Spleen (tissue), 11 donors: ENCODE data around the gene NHEJ1. TPM values are rescaled to one million over a fixed set of nuclear protein-coding genes. Genes with fewer than 3 reads are reported as not detected.

Experiments
- DNase-seq: peaks from one replicate; pipeline ENCODE4 v3.0.0-alpha.2; 2020
- H3K27ac ChIP-seq, 8 donors: fragments of 200-600 bp; sonication (generic) in 7 of 8; 1 replicate in 4 of 8; 2 replicates in 4 of 8; pipeline versions ENCODE4 v1.5.0 to v1.8.0; 2016 to 2021; ENCODE audit warnings: inconsistent platforms in 4 of 8, mild to moderate bottlenecking in 4 of 8, moderate library complexity in 1 of 8
- H3K27me3 ChIP-seq, 7 donors: fragments of 200-600 bp; sonication (generic) in 6 of 7; replicated peaks in 1 of 7; 1 replicate in 4 of 7; 2 replicates in 3 of 7; pipeline versions ENCODE4 v1.5.0 to v1.8.0; 2016 to 2021; ENCODE audit warnings: inconsistent platforms in 3 of 7, mild to moderate bottlenecking in 1 of 7
- H3K36me3 ChIP-seq, 6 donors: fragments of 200-600 bp; sonication (generic) in 5 of 6; 1 replicate in 4 of 6; 2 replicates in 2 of 6; pipeline versions ENCODE4 v1.5.0 to v1.8.0; 2016 to 2021; ENCODE audit warnings: inconsistent platforms in 2 of 6
- H3K4me1 ChIP-seq, 6 donors: fragments of 200-600 bp; sonication (generic) in 5 of 6; 1 replicate in 3 of 6; 2 replicates in 3 of 6; pipeline versions ENCODE4 v1.5.0 to v1.8.0; 2016 to 2021; ENCODE audit warnings: inconsistent platforms in 3 of 6
- H3K4me3 ChIP-seq, 8 donors: fragments of 200-600 bp; sonication (generic) in 7 of 8; 1 replicate in 4 of 8; 2 replicates in 4 of 8; pipeline versions ENCODE4 v1.5.0 to v1.8.0; 2016 to 2021; ENCODE audit warnings: inconsistent platforms in 4 of 8, mild to moderate bottlenecking in 4 of 8, moderate library complexity in 2 of 8
- H3K9me3 ChIP-seq, 8 donors: fragments of 200-600 bp; sonication (generic) in 7 of 8; 1 replicate in 4 of 8; 2 replicates in 4 of 8; pipeline versions ENCODE4 v1.5.0 to v1.8.0; 2016 to 2021; ENCODE audit warnings: inconsistent platforms in 4 of 8
- CTCF ChIP-seq, 11 experiments: fragments of 200-600 bp in 7 of 11; fragments of 450-650 bp in 4 of 11; sonication (generic) in 4 of 11; IDR thresholded peaks in 8 of 11; conservative IDR thresholded peaks in 3 of 11; 1 replicate in 7 of 11; 2 replicates in 4 of 11; pipeline versions ENCODE4 v1.4.0 to v1.8.0; 2016 to 2021; ENCODE audit warnings: antibody characterized with exemption in 11 of 11, inconsistent platforms in 4 of 11, mild to moderate bottlenecking in 1 of 11
- POLR2A ChIP-seq, 3 donors: fragments of 450-650 bp; IDR thresholded peaks; one replicate each; pipeline ENCODE4 v1.5.1; 2017; ENCODE audit warnings: antibody characterized with exemption in 3 of 3, mild to moderate bottlenecking in 1 of 3
- POLR2AphosphoS5 ChIP-seq, 3 donors: sonication (generic); formaldehyde crosslinking; IDR thresholded peaks; one replicate each; pipeline ENCODE4 v1.5.1; 2017; ENCODE audit warnings: antibody characterized with exemption in 3 of 3
- WGBS, 5 donors: extraction: QIAGEN DNeasy Blood & Tissue Kit in 3 of 5; methylation state at CpG; one replicate each; pipeline versions ENCODE4 v1.1.5 to v1.1.7; 2013 to 2018; 5-methylcytosine and 5-hydroxymethylcytosine counted together
- intact Hi-C: fragments of 100-400 bp; cut with DNase I; formaldehyde crosslinking; loops from one replicate; pipeline ENCODE4 v1.15.0; 2023; ENCODE audit warnings: low total_unique reads
- polyA plus RNA-seq, 3 donors: library from polyadenylated mRNA; stranded (reverse); fragments of 200-250 nt; gene quantifications; one replicate each; pipeline ENCODE4 v1.2.1, GENCODE V29; 2013
- total RNA-seq, 7 donors: library from RNA; depleted of rRNA in 3 of 7; stranded (reverse); fragments of >200 nt in 3 of 7; fragmentation: NEBNext Ultra II Directional in 4 of 7; extraction: Animal tissue kit (Norgen Biotek cat#: 25700) in 4 of 7; gene quantifications; one replicate each; pipeline versions ENCODE4 v1.1.0 to v1.2.1, GENCODE V29; 2016 to 2021
- donor health status: healthy with polysubstance abuse.
- donor health status: DM: no; HTN: no; CAD: no; lungs with moderate emphysema.
- donor health status: DM: no; HTN: no; CAD: no.
- donor health status: Bipolar disorder and iron deficiency.
- donor health status: healthy.
- donor health status: DM: no; HTN: no; CAD: no.
- donor health status: DM: yes; HTN: yes; CAD: no.

NHEJ1 gene
- total and polyA plus RNA-seq, 10 donors = 5.5 to 25.9 (median 14.0) TPM

DNA sequence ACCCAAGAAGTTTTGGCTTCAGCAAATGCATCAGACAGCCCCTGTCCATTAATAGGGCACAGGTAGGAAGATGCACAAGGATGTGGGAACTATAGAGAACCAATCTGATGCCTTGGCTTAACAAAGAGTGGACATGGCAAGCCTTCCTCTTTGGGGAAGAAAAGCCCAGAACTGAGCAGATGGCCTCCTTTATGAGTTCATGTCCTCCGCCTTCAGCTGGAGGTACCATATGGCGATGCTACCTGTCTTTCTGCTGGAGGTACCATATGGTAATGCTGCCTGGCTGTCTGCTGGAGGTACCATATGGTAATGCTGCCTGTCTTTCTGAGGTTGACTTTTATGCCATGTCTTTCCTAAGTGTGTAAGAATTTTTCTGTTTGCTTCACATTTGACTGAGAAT, 23.5 kb upstream of the NHEJ1 start:
- intact Hi-C loops = no loop called here
- Histone ChIP-seq H3K4me3 (no peak overlapping the region), H3K9me3 (no peaks in the 10 kb centered on the region), H3K27ac (no peak overlapping the region), H3K27me3 (no peaks in the 10 kb centered on the region), H3K4me1 (peaks cover 4 to 41% (median 26%) of the 10 kb centered on the region in 6 donors), H3K36me3 (peaks cover 0 to 74% (median 54%) of the 10 kb centered on the region in 6 donors)
- TF ChIP-seq CTCF (IDR thresholded peaks at IDR 0.05 in 8 of 11, conservative IDR thresholded peaks at IDR 0.05 in 3 of 11) (no peak), POLR2AphosphoS5 (IDR thresholded peaks at IDR 0.05) (no peak), POLR2A (IDR thresholded peaks at IDR 0.05) (no peak)
- DNase-seq = no peak
- 83 to 99% (median 95%) methylated on average over 2 of the region's 2 CpGs for WGBS, 5 donors

DNA sequence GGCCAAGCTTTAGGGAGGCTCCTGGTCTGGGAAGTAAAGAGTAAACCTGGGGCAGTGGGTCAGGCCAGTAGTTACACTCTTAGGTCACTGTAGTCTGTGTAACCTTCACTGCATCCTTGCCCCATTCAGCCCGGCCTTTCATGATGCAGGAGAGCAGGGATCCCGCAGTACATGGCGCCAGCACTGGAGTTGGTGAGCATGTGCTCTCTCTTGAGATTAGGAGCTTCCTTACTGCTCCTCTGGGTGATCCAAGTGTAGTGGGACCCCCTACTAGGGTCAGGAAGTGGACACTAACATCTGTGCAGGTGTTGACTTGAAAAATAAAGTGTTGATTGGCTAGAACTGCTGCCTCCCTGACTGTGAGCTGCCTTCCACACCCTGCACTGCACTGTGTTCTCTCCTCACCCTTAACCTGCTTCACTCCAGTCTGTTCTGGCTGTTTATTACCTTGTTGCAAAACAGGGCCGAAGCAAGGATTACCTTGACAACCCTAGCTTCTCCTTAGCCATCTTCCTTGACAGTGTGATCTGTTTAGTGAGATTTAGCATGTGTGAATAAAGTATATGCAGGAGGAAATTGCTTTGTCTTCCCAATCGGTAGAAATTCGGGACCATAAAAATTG, 22.6 kb upstream of the NHEJ1 start:
- H3K27me3 ChIP-seq = no peaks in the 10 kb centered on the region
- H3K27ac ChIP-seq = peak overlapping the region in 2 of 8 donors; percentile 57 to 73
- H3K4me3 ChIP-seq = no peak overlapping the region
- intact Hi-C loops = no loop called here
- WGBS, 5 donors = 91 to 96% (median 94%) methylated on average over 6 of the region's 6 CpGs
- peaks cover 0 to 74% (median 54%) of the 10 kb centered on the region in 6 donors for H3K36me3 ChIP-seq
- peaks cover 8 to 48% (median 33%) of the 10 kb centered on the region in 6 donors for H3K4me1 ChIP-seq
- no peaks in the 10 kb centered on the region for H3K9me3 ChIP-seq
- TF ChIP-seq CTCF (IDR thresholded peaks at IDR 0.05 in 8 of 11, conservative IDR thresholded peaks at IDR 0.05 in 3 of 11) = no peak
- no peak for TF ChIP-seq POLR2A (IDR thresholded peaks at IDR 0.05)
- TF ChIP-seq POLR2AphosphoS5 (IDR thresholded peaks at IDR 0.05) = no peak
- DNase-seq = no peak

DNA sequence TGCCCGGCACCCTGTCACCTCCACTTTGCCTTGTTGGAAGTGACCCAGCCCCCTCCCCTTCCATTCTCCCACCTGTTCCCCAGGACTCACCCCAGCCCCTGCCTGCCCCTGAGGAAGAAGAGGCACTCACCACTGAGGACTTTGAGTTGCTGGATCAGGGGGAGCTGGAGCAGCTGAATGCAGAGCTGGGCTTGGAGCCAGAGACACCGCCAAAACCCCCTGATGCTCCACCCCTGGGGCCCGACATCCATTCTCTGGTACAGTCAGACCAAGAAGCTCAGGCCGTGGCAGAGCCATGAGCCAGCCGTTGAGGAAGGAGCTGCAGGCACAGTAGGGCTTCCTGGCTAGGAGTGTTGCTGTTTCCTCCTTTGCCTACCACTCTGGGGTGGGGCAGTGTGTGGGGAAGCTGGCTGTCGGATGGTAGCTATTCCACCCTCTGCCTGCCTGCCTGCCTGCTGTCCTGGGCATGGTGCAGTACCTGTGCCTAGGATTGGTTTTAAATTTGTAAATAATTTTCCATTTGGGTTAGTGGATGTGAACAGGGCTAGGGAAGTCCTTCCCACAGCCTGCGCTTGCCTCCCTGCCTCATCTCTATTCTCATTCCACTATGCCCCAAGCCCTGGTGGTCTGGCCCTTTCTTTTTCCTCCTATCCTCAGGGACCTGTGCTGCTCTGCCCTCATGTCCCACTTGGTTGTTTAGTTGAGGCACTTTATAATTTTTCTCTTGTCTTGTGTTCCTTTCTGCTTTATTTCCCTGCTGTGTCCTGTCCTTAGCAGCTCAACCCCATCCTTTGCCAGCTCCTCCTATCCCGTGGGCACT, 21.9 kb upstream of the NHEJ1 start:
- H3K27me3 ChIP-seq = no peaks in the 10 kb centered on the region
- TF ChIP-seq POLR2AphosphoS5 (IDR thresholded peaks at IDR 0.05) = peak in 1 of 3 donors; percentile 55
- TF ChIP-seq CTCF (IDR thresholded peaks at IDR 0.05 in 8 of 11, conservative IDR thresholded peaks at IDR 0.05 in 3 of 11) = no peak
- intact Hi-C loops = no loop called here
- H3K4me1 ChIP-seq = peaks cover 8 to 50% (median 33%) of the 10 kb centered on the region in 6 donors
- WGBS, 5 donors = 51 to 84% (median 65%) methylated on average over 4 to 8 of the region's 8 CpGs
- H3K9me3 ChIP-seq = no peaks in the 10 kb centered on the region
- peaks cover 0 to 74% (median 54%) of the 10 kb centered on the region in 6 donors for H3K36me3 ChIP-seq
- H3K4me3 ChIP-seq = no peak overlapping the region
- peak overlapping the region in 6 of 8 donors; percentile 4 to 73 (median 46) for H3K27ac ChIP-seq
- peak; percentile 84 for DNase-seq

DNA sequence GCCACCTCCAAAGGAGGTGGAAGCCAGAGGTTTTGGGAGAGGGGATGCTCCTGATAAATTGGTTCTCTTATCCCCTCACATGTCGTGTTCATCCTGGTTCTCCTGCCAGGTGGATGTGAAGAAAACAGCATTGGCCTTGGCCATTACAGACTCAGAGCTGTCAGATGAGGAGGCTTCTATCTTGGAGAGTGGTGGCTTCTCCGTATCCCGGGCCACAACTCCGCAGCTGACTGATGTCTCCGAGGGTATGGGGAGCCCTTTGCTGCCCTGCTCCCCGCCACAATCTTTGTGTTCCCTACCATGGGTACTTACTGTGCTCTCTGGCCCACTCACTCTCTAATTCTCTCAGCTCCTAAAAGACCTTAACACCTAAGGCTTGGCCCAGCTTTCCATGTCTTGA, 20.9 kb upstream of the NHEJ1 start:
- intact Hi-C loops = no loop called here
- TF ChIP-seq CTCF (IDR thresholded peaks at IDR 0.05 in 8 of 11, conservative IDR thresholded peaks at IDR 0.05 in 3 of 11) (no peak), POLR2AphosphoS5 (IDR thresholded peaks at IDR 0.05) (no peak), POLR2A (IDR thresholded peaks at IDR 0.05) (no peak)
- Histone ChIP-seq H3K27ac (peak overlapping the region in 4 of 8 donors; percentile 34 to 73 (median 59)), H3K4me3 (no peak overlapping the region), H3K9me3 (no peaks in the 10 kb centered on the region), H3K27me3 (no peaks in the 10 kb centered on the region), H3K36me3 (peaks cover 0 to 71% (median 54%) of the 10 kb centered on the region in 6 donors), H3K4me1 (peaks cover 8 to 56% (median 33%) of the 10 kb centered on the region in 6 donors)
- no peak for DNase-seq
- 91 to 99% (median 96%) methylated on average over 6 of the region's 6 CpGs for WGBS, 5 donors
